GM12892 (cell line): ENCODE measurements around the gene LMX1A.

ENCODE experiments used
- POLR2A ChIP-seq: IDR thresholded peaks from 2 replicates; pipeline ENCODE4 v1.6.1; 2011; ENCODE audit warnings: low read depth, low read length, control low read depth
- POLR2AphosphoS5 ChIP-seq: IDR thresholded peaks from 2 replicates; pipeline ENCODE4 v1.6.1; 2011; ENCODE audit warnings: low read depth, low read length, control low read depth
- TAF1 ChIP-seq: IDR thresholded peaks from 2 replicates; pipeline ENCODE4 v1.6.1; 2011; ENCODE audit warnings: low read depth, mild to moderate bottlenecking, control low read depth, low read length, borderline replicate concordance

DNA sequence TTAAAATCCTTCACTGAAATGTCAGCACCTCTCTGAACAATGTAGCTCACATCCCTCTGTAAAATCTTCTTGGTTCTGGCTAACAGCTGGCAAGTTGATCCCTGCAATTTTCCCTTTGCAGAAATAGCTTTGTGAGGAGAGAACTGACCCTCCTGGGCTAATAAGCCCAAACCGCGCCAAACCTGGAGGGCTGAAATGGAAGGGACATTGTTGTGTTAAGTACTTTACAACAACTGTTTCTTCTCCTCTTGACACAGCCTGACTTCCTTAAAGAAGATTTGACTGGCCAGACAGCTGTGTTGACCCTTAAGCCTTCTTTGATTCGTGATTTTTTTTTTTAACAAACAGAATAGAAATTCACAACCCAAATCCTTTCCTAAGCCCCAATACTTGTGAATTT, 5.7 kb downstream of the LMX1A start:
- TF ChIP-seq POLR2A, result no peak
- TF ChIP-seq POLR2AphosphoS5, result no peak
- TF ChIP-seq TAF1, result no peak
